ENCODE results near the gene SHROOM3.

- TF ChIP-seq POLR2AphosphoS5 (IDR thresholded peaks at IDR 0.05): no peak
- TF ChIP-seq POLR2A (IDR thresholded peaks at IDR 0.05): peak in 2 of 4 donors; percentile 2 to 41
These were observed 254.3 kb downstream of the SHROOM3 start for GRCh38 chr4:76689145-76689817.
